ENCODE measurements around the gene S100A16.

DNA sequence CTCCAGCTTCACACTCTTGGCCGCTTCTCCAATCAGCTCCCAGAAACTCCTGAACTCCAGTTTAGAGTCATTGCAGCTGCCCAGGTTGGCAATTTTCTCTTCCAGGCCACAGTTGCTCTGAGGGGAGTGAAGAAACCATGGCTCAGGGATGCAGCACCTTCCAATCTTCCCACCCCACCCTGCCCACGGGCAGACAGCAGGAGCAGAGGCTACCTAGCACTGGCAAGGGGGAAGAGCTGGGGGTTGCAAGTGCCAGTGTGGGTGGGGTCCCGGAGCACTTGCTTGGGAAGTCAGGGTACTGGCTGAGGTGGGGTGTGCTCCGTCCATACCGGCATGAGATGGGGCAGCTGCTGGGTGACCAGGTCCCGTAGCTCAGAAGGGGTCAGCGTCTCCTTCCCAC, 2.0 kb upstream of the S100A16 start:
- TF ChIP-seq, protein P1, sequence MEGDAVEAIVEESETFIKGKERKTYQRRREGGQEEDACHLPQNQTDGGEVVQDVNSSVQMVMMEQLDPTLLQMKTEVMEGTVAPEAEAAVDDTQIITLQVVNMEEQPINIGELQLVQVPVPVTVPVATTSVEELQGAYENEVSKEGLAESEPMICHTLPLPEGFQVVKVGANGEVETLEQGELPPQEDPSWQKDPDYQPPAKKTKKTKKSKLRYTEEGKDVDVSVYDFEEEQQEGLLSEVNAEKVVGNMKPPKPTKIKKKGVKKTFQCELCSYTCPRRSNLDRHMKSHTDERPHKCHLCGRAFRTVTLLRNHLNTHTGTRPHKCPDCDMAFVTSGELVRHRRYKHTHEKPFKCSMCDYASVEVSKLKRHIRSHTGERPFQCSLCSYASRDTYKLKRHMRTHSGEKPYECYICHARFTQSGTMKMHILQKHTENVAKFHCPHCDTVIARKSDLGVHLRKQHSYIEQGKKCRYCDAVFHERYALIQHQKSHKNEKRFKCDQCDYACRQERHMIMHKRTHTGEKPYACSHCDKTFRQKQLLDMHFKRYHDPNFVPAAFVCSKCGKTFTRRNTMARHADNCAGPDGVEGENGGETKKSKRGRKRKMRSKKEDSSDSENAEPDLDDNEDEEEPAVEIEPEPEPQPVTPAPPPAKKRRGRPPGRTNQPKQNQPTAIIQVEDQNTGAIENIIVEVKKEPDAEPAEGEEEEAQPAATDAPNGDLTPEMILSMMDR (IDR thresholded peaks at IDR 0.05; ENCODE audit: low read depth, low read length), result no peak
- TF ChIP-seq POLR2A (IDR thresholded peaks at IDR 0.05; ENCODE audit: extremely low read depth, insufficient read length), result no peak
- TF ChIP-seq, protein P2, sequence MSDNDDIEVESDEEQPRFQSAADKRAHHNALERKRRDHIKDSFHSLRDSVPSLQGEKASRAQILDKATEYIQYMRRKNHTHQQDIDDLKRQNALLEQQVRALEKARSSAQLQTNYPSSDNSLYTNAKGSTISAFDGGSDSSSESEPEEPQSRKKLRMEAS (IDR thresholded peaks at IDR 0.05; ENCODE audit: low read depth, low read length), result no peak
- no peak for TF ChIP-seq MYC (IDR thresholded peaks at IDR 0.05; ENCODE audit: low read depth, low read length)
